A549 (cell line): ENCODE results near the gene FUCA1. TPM values are rescaled to one million over a fixed set of nuclear protein-coding genes. Genes with fewer than 3 reads are reported as not detected.

Experiments
- ATAC-seq, 2 experiments: fragments of 200-7000 bp in 1 of 2; fragments of >200 bp in 1 of 2; cut with Nextera tagmentation in 1 of 2; cut with Tn5 transposase in 1 of 2; 3 replicates each; pipeline versions ENCODE4 v1.8.0 to v1.9.1; 2018 to 2020; ENCODE audit warnings: mild to moderate bottlenecking in 1 of 2, moderate library complexity in 1 of 2
- CTCF ChIA-PET: fragments of 300-600 bp; sonication (Branson Sonifier 250); formaldehyde crosslinking; extraction: SDS; loops from one replicate; lab custom pipeline; 2021; ENCODE audit warnings: antibody characterized with exemption, inconsistent platforms; lab: Yijun Ruan, JAX
- POLR2A ChIA-PET: fragments of 350-600 bp; formaldehyde crosslinking; extraction: SDS; loops from one replicate; lab custom pipeline; 2021; ENCODE audit warnings: antibody characterized with exemption, inconsistent platforms; lab: Yijun Ruan, JAX
- DNase-seq, 2 experiments: peaks; one replicate each; pipeline versions ENCODE4 v3.0.0 to v3.0.0-alpha.2; 2011 to 2016; ENCODE audit warnings: low read depth in 1 of 2, low spot score in 1 of 2
- FAIRE-seq: peaks from 2 replicates; lab custom pipeline; 2011; peaks lifted over from hg19 to GRCh38; lab: Jason Lieb, UNC
- H3K27ac ChIP-seq, 2 experiments: fragments of >200 bp; sonication (Bioruptor Twin); formaldehyde crosslinking; 3 replicates each; pipeline ENCODE4 v1.5.1; 2016 to 2017
- H3K4me1 ChIP-seq: fragments of >200 bp; sonication (Bioruptor Twin); formaldehyde crosslinking; 3 replicates; pipeline ENCODE4 v1.6.1; 2016
- H3K4me2 ChIP-seq: fragments of >200 bp; sonication (Bioruptor Twin); formaldehyde crosslinking; 3 replicates; pipeline ENCODE4 v1.6.1; 2016
- H3K4me3 ChIP-seq: fragments of >200 bp; sonication (Bioruptor Twin); formaldehyde crosslinking; 3 replicates; pipeline ENCODE4 v1.5.1; 2016
- H3K9me3 ChIP-seq: fragments of >200 bp; sonication (Bioruptor Twin); formaldehyde crosslinking; 3 replicates; pipeline ENCODE4 v1.6.1; 2016
- BHLHE40 ChIP-seq: IDR thresholded peaks from 2 replicates; pipeline ENCODE4 v1.6.1; 2012; ENCODE audit warnings: low read depth, low read length, inconsistent platforms
- CEBPB ChIP-seq, 2 experiments: fragments of >200 bp in 1 of 2; sonication (Bioruptor Twin) in 1 of 2; formaldehyde crosslinking in 1 of 2; IDR thresholded peaks; 2 replicates each; pipeline ENCODE4 v1.6.1; 2012 to 2016
- CHD4 ChIP-seq: fragments of 200-600 bp; sonication (generic); IDR thresholded peaks from 2 replicates; pipeline ENCODE4 v1.6.1; 2016; ENCODE audit warnings: antibody characterized with exemption, mild to moderate bottlenecking, borderline replicate concordance
- EHF ChIP-seq: fragments of 250-450 bp; sonication (Bioruptor Pico); IDR thresholded peaks from 2 replicates; pipeline ENCODE4 v1.5.0; 2020; ENCODE audit warnings: mild to moderate bottlenecking
- EP300 ChIP-seq, 2 experiments: fragments of >200 bp; sonication (Bioruptor Twin); formaldehyde crosslinking; IDR thresholded peaks; 2 replicates in 1 of 2; 3 replicates in 1 of 2; pipeline ENCODE4 v1.6.1; 2016 to 2017
- ESRRA ChIP-seq: fragments of 150-350 bp; IDR thresholded peaks from 2 replicates; pipeline ENCODE4 v1.6.1; 2014; ENCODE audit warnings: mild to moderate bottlenecking, low read length, borderline replicate concordance
- FOSL2 ChIP-seq, 2 experiments: fragments of 450-650 bp in 1 of 2; fragments of >200 bp in 1 of 2; sonication (Bioruptor Twin) in 1 of 2; formaldehyde crosslinking; IDR thresholded peaks; 2 replicates each; pipeline versions ENCODE4 v1.5.0 to v1.6.1; 2016 to 2020; ENCODE audit warnings: mild to moderate bottlenecking in 1 of 2, moderate library complexity in 1 of 2
- HDAC2 ChIP-seq: fragments of 200-600 bp; sonication (generic); IDR thresholded peaks from 2 replicates; pipeline ENCODE4 v1.6.1; 2016
- HEYL ChIP-seq: fragments of 250-450 bp; sonication (Bioruptor Pico); IDR thresholded peaks from 2 replicates; pipeline ENCODE4 v1.8.0; 2021; ENCODE audit warnings: mild to moderate bottlenecking, moderate library complexity
- HMGXB4 ChIP-seq: fragments of 250-450 bp; sonication (Bioruptor Pico); IDR thresholded peaks from 2 replicates; pipeline ENCODE4 v1.5.0; 2021; ENCODE audit warnings: mild to moderate bottlenecking, moderate library complexity, borderline replicate concordance
- HOXA7 ChIP-seq: fragments of 250-450 bp; sonication (Bioruptor Pico); IDR thresholded peaks from 2 replicates; pipeline ENCODE4 v1.5.0; 2020; ENCODE audit warnings: mild to moderate bottlenecking, moderate library complexity
- HOXB13 ChIP-seq: fragments of 250-450 bp; sonication (Bioruptor Pico); IDR thresholded peaks from 2 replicates; pipeline ENCODE4 v1.5.0; 2020; ENCODE audit warnings: low read depth, mild to moderate bottlenecking, moderate library complexity
- HOXB5 ChIP-seq: fragments of 250-450 bp; sonication (Bioruptor Pico); IDR thresholded peaks from 2 replicates; pipeline ENCODE4 v1.5.0; 2020; ENCODE audit warnings: mild to moderate bottlenecking, moderate library complexity
- MYC ChIP-seq: IDR thresholded peaks from 2 replicates; pipeline ENCODE4 v1.6.1; 2012; ENCODE audit warnings: mild to moderate bottlenecking, inconsistent platforms, low read length, improper control_type of control experiment, borderline replicate concordance
- NPAS2 ChIP-seq: fragments of 250-450 bp; sonication (Bioruptor Pico); IDR thresholded peaks from 2 replicates; pipeline ENCODE4 v1.8.0; 2022; ENCODE audit warnings: mild to moderate bottlenecking, moderate library complexity, borderline replicate concordance
- POLR2A ChIP-seq: IDR thresholded peaks from 2 replicates; pipeline ENCODE4 v1.6.1; 2012; ENCODE audit warnings: mild to moderate bottlenecking, low read length
- POLR2AphosphoS2 ChIP-seq: conservative IDR thresholded peaks from 2 replicates; pipeline ENCODE4 v1.6.1; 2012; ENCODE audit warnings: low read length, improper control_type of control experiment, inconsistent platforms
- RARB ChIP-seq: fragments of 250-450 bp; sonication (Bioruptor Pico); IDR thresholded peaks from 2 replicates; pipeline ENCODE4 v1.8.0; 2021; ENCODE audit warnings: mild to moderate bottlenecking, moderate library complexity
- REST ChIP-seq: fragments of 200-600 bp; sonication (generic); IDR thresholded peaks from 2 replicates; pipeline ENCODE4 v1.6.1; 2016; ENCODE audit warnings: antibody characterized with exemption, mild to moderate bottlenecking, moderate library complexity
- RFX5 ChIP-seq: fragments of 450-650 bp; IDR thresholded peaks from 2 replicates; pipeline ENCODE4 v1.7.1; 2014; ENCODE audit warnings: antibody characterized with exemption, mild to moderate bottlenecking, moderate library complexity
- SREBF2 ChIP-seq: fragments of 450-650 bp; IDR thresholded peaks from 2 replicates; pipeline ENCODE4 v1.6.1; 2014; ENCODE audit warnings: mild to moderate bottlenecking, moderate library complexity
- ZFP36 ChIP-seq: fragments of 450-650 bp; IDR thresholded peaks from 2 replicates; pipeline ENCODE4 v1.6.1; 2014; ENCODE audit warnings: borderline replicate concordance; ENCODE audit not compliant: partially characterized antibody
- ZNF302 ChIP-seq: fragments of 250-450 bp; sonication (Bioruptor Pico); IDR thresholded peaks from 2 replicates; pipeline ENCODE4 v1.9.0; 2021; ENCODE audit warnings: inconsistent platforms, mild to moderate bottlenecking, moderate library complexity
- ZSCAN20 ChIP-seq: fragments of 250-450 bp; sonication (Bioruptor Pico); IDR thresholded peaks from 2 replicates; pipeline ENCODE4 v1.8.0; 2022; ENCODE audit warnings: mild to moderate bottlenecking, moderate library complexity
- WGBS: methylation state at CpG from one replicate; pipeline ENCODE4 v1.1.6; 2017; ENCODE audit errors: missing lambda C conversion rate; 5-methylcytosine and 5-hydroxymethylcytosine counted together
- polyA plus RNA-seq, 4 experiments: library from polyadenylated mRNA; depleted of rRNA in 3 of 4; stranded (reverse); fragments of >200 nt; fragmentation: RNase III in 1 of 4; extraction: RNeasy Plus Mini Kit Qiagen cat#74134 plus additional on column Dnase treatment in 1 of 4; gene quantifications; 2 replicates in 3 of 4; 3 replicates in 1 of 4; pipeline ENCODE4 v1.2.3, GENCODE V29; 2011 to 2017
- TF ChIP-seq, protein P1 (sequence below): fragments of 250-450 bp; sonication (Bioruptor Pico); IDR thresholded peaks from 2 replicates; pipeline ENCODE4 v1.5.0; 2020; ENCODE audit warnings: low read depth, mild to moderate bottlenecking, moderate library complexity
- TF ChIP-seq, protein P2 (sequence below): fragments of >200 bp; sonication (Bioruptor Twin); formaldehyde crosslinking; IDR thresholded peaks from 2 replicates; pipeline ENCODE4 v1.6.1; 2016
- TF ChIP-seq, protein P3 (sequence below): fragments of >200 bp; sonication (Bioruptor Twin); formaldehyde crosslinking; IDR thresholded peaks from 3 replicates; pipeline ENCODE4 v1.5.1; 2016

The FUCA1 gene
- polyA plus RNA-seq, 2 of the 4 experiments (the other 2 are of a cell fraction) = 9.7 to 16.1 TPM

GRCh38 chr1:23896491-23896890 is 28.4 kb upstream of the FUCA1 start:
- Histone ChIP-seq H3K4me1 (no peaks in the 10 kb centered on the region), H3K27ac (no peak overlapping the region), H3K9me3 (no peaks in the 10 kb centered on the region), H3K4me3 (no peak overlapping the region), H3K4me2 (no peak overlapping the region)
- ChIA-PET CTCF (interaction anchor here (0.7 to 1.5 kb wide), 2 partner anchors 19 to 105 kb away, joined by 3 read pairs; no protein-coding TSS in a partner anchor), POLR2A (no interaction called here)
- WGBS = 56% methylated on average over 3 of the region's 3 CpGs
- no peak for DNase-seq
- TF ChIP-seq HOXA7 (CRISPR knock-in tag) = no peak
- TF ChIP-seq HMGXB4 (CRISPR knock-in tag) = no peak
- no peak for TF ChIP-seq HEYL (CRISPR knock-in tag)
- TF ChIP-seq REST = no peak
- no peak for TF ChIP-seq CHD4
- TF ChIP-seq, protein P1, sequence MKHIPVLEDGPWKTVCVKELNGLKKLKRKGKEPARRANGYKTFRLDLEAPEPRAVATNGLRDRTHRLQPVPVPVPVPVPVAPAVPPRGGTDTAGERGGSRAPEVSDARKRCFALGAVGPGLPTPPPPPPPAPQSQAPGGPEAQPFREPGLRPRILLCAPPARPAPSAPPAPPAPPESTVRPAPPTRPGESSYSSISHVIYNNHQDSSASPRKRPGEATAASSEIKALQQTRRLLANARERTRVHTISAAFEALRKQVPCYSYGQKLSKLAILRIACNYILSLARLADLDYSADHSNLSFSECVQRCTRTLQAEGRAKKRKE (CRISPR knock-in tag) = no peak
- no peak for TF ChIP-seq HOXB13 (CRISPR knock-in tag)
- TF ChIP-seq EHF = no peak
- no peak for TF ChIP-seq POLR2AphosphoS2
- no peak for TF ChIP-seq MYC
- TF ChIP-seq FOSL2 (IDR thresholded peaks at IDR 0.05) = no peak
- no peak for TF ChIP-seq FOSL2 (CRISPR knock-in tag; IDR thresholded peaks at IDR 0.05)
- no peak for TF ChIP-seq ESRRA
- TF ChIP-seq HOXB5 (CRISPR knock-in tag) = no peak
- TF ChIP-seq EP300 (IDR thresholded peaks at IDR 0.05) = no peak
- no peak for FAIRE-seq
- ATAC-seq = no peak

- FAIRE-seq (no peak), DNase-seq (no peak), ATAC-seq (no peak)
- TF ChIP-seq HEYL (CRISPR knock-in tag) = no peak
- no peak for TF ChIP-seq HDAC2
- no peak for TF ChIP-seq FOSL2 (IDR thresholded peaks at IDR 0.05)
- no peak for TF ChIP-seq FOSL2 (CRISPR knock-in tag; IDR thresholded peaks at IDR 0.05)
- WGBS = 55% methylated on average over 4 of the region's 4 CpGs
- no peaks in the 10 kb centered on the region for H3K4me1 ChIP-seq
- CTCF ChIA-PET = interaction anchor here (1.5 kb wide), 1 partner anchor 19 kb away, joined by 3 read pairs; no protein-coding TSS in a partner anchor
- H3K4me2 ChIP-seq = no peak overlapping the region
- no peak overlapping the region for H3K27ac ChIP-seq
- POLR2A ChIA-PET = no interaction called here
- no peaks in the 10 kb centered on the region for H3K9me3 ChIP-seq
- H3K4me3 ChIP-seq = no peak overlapping the region
Measured at GRCh38 chr1:23895993-23896392, 27.9 kb upstream of the FUCA1 start.

DNA sequence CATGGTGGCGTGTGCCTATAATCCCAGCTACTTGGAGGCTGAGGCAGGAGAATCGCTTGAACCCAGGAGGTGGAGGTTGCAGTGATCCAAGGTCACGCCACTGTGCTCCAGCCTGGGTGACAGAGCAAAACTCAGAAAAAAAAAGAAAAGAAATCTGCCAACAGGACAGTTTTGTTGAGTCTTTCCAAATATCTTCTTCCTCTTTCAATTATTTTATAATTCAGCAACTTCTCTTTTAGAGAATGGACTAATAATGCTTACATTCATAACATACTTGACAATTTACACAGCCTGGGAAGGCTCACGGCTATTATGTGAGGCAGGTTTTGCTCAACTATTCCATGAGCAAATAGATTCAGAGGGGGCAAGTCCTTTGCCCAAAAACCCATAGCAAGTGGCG is 27.0 kb upstream of the FUCA1 start:
- Histone ChIP-seq H3K4me2 (no peak overlapping the region), H3K27ac (no peak overlapping the region), H3K4me1 (no peaks in the 10 kb centered on the region), H3K9me3 (no peaks in the 10 kb centered on the region), H3K4me3 (no peak overlapping the region)
- TF ChIP-seq ZFP36 (no peak), RFX5 (no peak), POLR2A (no peak), RARB (CRISPR knock-in tag) (no peak), SREBF2 (no peak), CEBPB (IDR thresholded peaks at IDR 0.05) (no peak), HEYL (CRISPR knock-in tag) (no peak), ZSCAN20 (CRISPR knock-in tag) (no peak), NPAS2 (no peak), BHLHE40 (no peak), ZNF302 (CRISPR knock-in tag) (no peak)
- TF ChIP-seq, protein P2, sequence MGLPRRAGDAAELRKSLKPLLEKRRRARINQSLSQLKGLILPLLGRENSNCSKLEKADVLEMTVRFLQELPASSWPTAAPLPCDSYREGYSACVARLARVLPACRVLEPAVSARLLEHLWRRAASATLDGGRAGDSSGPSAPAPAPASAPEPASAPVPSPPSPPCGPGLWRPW = no peak
- TF ChIP-seq, protein P3, sequence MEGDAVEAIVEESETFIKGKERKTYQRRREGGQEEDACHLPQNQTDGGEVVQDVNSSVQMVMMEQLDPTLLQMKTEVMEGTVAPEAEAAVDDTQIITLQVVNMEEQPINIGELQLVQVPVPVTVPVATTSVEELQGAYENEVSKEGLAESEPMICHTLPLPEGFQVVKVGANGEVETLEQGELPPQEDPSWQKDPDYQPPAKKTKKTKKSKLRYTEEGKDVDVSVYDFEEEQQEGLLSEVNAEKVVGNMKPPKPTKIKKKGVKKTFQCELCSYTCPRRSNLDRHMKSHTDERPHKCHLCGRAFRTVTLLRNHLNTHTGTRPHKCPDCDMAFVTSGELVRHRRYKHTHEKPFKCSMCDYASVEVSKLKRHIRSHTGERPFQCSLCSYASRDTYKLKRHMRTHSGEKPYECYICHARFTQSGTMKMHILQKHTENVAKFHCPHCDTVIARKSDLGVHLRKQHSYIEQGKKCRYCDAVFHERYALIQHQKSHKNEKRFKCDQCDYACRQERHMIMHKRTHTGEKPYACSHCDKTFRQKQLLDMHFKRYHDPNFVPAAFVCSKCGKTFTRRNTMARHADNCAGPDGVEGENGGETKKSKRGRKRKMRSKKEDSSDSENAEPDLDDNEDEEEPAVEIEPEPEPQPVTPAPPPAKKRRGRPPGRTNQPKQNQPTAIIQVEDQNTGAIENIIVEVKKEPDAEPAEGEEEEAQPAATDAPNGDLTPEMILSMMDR = no peak
- ChIA-PET CTCF (interaction anchor here (1.5 kb wide), 1 partner anchor 18 kb away, joined by 3 read pairs; no protein-coding TSS in a partner anchor), POLR2A (no interaction called here)
- FAIRE-seq (no peak), DNase-seq (no peak), ATAC-seq (no peak)
- WGBS = 78% methylated on average over 5 of the region's 5 CpGs
